Liver (tissue), 9 donors: ENCODE results near the gene NDUFA8. TPM values are rescaled to one million over a fixed set of nuclear protein-coding genes. Genes with fewer than 3 reads are reported as not detected.

ENCODE experiments used
- DNase-seq: peaks from one replicate; pipeline ENCODE4 v3.0.0-alpha.2; 2017; ENCODE audit warnings: low spot score
- H3K27ac ChIP-seq, 2 donors: one replicate each; pipeline ENCODE4 v1.7.0; 2013; ENCODE audit warnings: inconsistent platforms in 2 of 2, low read length in 2 of 2, control low read depth in 1 of 2, low read depth in 1 of 2, mild to moderate bottlenecking in 1 of 2
- H3K27me3 ChIP-seq, 4 donors: one replicate each; pipeline versions ENCODE4 v1.6.1 to v1.7.0; 2013; ENCODE audit warnings: low read length in 3 of 4, inconsistent platforms in 1 of 4, mild to moderate bottlenecking in 1 of 4, moderate library complexity in 1 of 4; ENCODE audit not compliant: control insufficient read depth in 4 of 4, insufficient read depth in 4 of 4
- H3K36me3 ChIP-seq, 4 donors: one replicate each; pipeline versions ENCODE4 v1.6.1 to v1.7.0; 2013; ENCODE audit warnings: low read length in 3 of 4, mild to moderate bottlenecking in 3 of 4, low read depth in 1 of 4, moderate library complexity in 1 of 4; ENCODE audit not compliant: control insufficient read depth in 4 of 4, insufficient read depth in 3 of 4
- H3K4me1 ChIP-seq, 4 donors: one replicate each; pipeline versions ENCODE4 v1.6.1 to v1.7.0; 2013; ENCODE audit warnings: low read length in 3 of 4, mild to moderate bottlenecking in 3 of 4, moderate library complexity in 1 of 4; ENCODE audit not compliant: control insufficient read depth in 4 of 4, insufficient read depth in 4 of 4
- H3K4me3 ChIP-seq, 3 donors: one replicate each; pipeline versions ENCODE4 v1.6.1 to v1.7.0; 2013; ENCODE audit warnings: low read length in 3 of 3, control low read depth in 1 of 3, low read depth in 1 of 3, mild to moderate bottlenecking in 1 of 3
- H3K9ac ChIP-seq, 2 donors: one replicate each; pipeline ENCODE4 v1.7.0; 2013; ENCODE audit warnings: low read length in 2 of 2, mild to moderate bottlenecking in 2 of 2, moderate library complexity in 2 of 2, control low read depth in 1 of 2, low read depth in 1 of 2
- H3K9me3 ChIP-seq, 4 donors: one replicate each; pipeline versions ENCODE4 v1.6.1 to v1.7.0; 2013; ENCODE audit warnings: low read length in 3 of 4; ENCODE audit not compliant: control insufficient read depth in 4 of 4
- ATF3 ChIP-seq: IDR thresholded peaks from 2 replicates; pipeline ENCODE4 v1.6.1; 2016; ENCODE audit warnings: antibody characterized with exemption
- EGR1 ChIP-seq, 2 donors: IDR thresholded peaks; 2 replicates each; pipeline ENCODE4 v1.6.1; 2016 to 2018; ENCODE audit warnings: antibody characterized with exemption in 2 of 2, low read depth in 2 of 2
- FOXA1 ChIP-seq: IDR thresholded peaks from 2 replicates; pipeline ENCODE4 v1.6.1; 2016; ENCODE audit warnings: antibody characterized with exemption
- GABPA ChIP-seq, 2 donors: IDR thresholded peaks in 1 of 2; conservative IDR thresholded peaks in 1 of 2; 2 replicates each; pipeline ENCODE4 v1.6.1; 2016; ENCODE audit warnings: antibody characterized with exemption in 2 of 2, mild to moderate bottlenecking in 1 of 2, moderate library complexity in 1 of 2
- HNF4A ChIP-seq, 2 donors: conservative IDR thresholded peaks; 2 replicates each; pipeline ENCODE4 v1.6.1; 2016; ENCODE audit warnings: antibody characterized with exemption in 2 of 2, mild to moderate bottlenecking in 2 of 2
- RAD21 ChIP-seq, 2 donors: IDR thresholded peaks; 2 replicates each; pipeline ENCODE4 v1.6.1; 2016; ENCODE audit warnings: antibody characterized with exemption in 2 of 2, mild to moderate bottlenecking in 2 of 2
- REST ChIP-seq: IDR thresholded peaks from 2 replicates; pipeline ENCODE4 v1.6.1; 2016; ENCODE audit warnings: antibody characterized with exemption, mild to moderate bottlenecking
- RXRA ChIP-seq, 2 donors: IDR thresholded peaks; 2 replicates each; pipeline ENCODE4 v1.6.1; 2017 to 2018; ENCODE audit warnings: antibody characterized with exemption in 2 of 2, mild to moderate bottlenecking in 1 of 2
- SP1 ChIP-seq: IDR thresholded peaks from 2 replicates; pipeline ENCODE4 v1.6.1; 2018; ENCODE audit warnings: antibody characterized with exemption, mild to moderate bottlenecking
- TAF1 ChIP-seq: conservative IDR thresholded peaks from 2 replicates; pipeline ENCODE4 v1.6.1; 2016; ENCODE audit warnings: antibody characterized with exemption, mild to moderate bottlenecking
- YY1 ChIP-seq: IDR thresholded peaks from 2 replicates; pipeline ENCODE4 v1.6.1; 2016; ENCODE audit warnings: antibody characterized with exemption, mild to moderate bottlenecking
- WGBS: extraction: QIAGEN DNeasy Blood & Tissue Kit; methylation state at CpG from one replicate; pipeline ENCODE4 v1.1.7; 2013; 5-methylcytosine and 5-hydroxymethylcytosine counted together
- polyA plus RNA-seq, 2 donors: library from polyadenylated mRNA; stranded (reverse) in 1 of 2; unstranded in 1 of 2; fragments of 200-250 nt in 1 of 2; fragments of >200 nt in 1 of 2; fragmentation: Nextera tagmentation in 1 of 2; extraction: Ambion mirVana in 1 of 2; gene quantifications; one replicate each; pipeline versions ENCODE4 v1.2.1 to v1.2.3, GENCODE V29; 2013 to 2015
- total RNA-seq, 2 donors: library from RNA; depleted of rRNA; stranded (reverse); fragments of >200 nt; gene quantifications; one replicate each; pipeline ENCODE4 v1.2.3, GENCODE V29; 2014
- TF ChIP-seq, protein P1 (sequence below): fragments of 150-350 bp; IDR thresholded peaks from 2 replicates; pipeline ENCODE4 v1.5.1; 2017; ENCODE audit warnings: improper control_type of control experiment, low read depth, low read length; ENCODE audit not compliant: missing input control
- TF ChIP-seq, protein P2 (sequence below): IDR thresholded peaks from 2 replicates; pipeline ENCODE4 v1.6.1; 2016; ENCODE audit warnings: antibody characterized with exemption
- donor health status: healthy.
- donor health status: healthy.
- donor health status: healthy.
- donor health status: healthy.
- donor health status: healthy.

NDUFA8 gene
- total and polyA plus RNA-seq, 4 donors = 24.9 to 51.9 (median 38.8) TPM

- 74% methylated on average over 2 of the region's 2 CpGs for WGBS
- Histone ChIP-seq H3K4me3 (no peak overlapping the region), H3K36me3 (no peaks in the 10 kb centered on the region)
Observed at GRCh38 chr9:122106576-122106975, 53.0 kb downstream of the NDUFA8 start.

More at GRCh38 chr9:122106576-122106975, 53.0 kb downstream of the NDUFA8 start:
- H3K27ac ChIP-seq = no peak overlapping the region
- DNase-seq = no peak
- TF ChIP-seq, protein P1, sequence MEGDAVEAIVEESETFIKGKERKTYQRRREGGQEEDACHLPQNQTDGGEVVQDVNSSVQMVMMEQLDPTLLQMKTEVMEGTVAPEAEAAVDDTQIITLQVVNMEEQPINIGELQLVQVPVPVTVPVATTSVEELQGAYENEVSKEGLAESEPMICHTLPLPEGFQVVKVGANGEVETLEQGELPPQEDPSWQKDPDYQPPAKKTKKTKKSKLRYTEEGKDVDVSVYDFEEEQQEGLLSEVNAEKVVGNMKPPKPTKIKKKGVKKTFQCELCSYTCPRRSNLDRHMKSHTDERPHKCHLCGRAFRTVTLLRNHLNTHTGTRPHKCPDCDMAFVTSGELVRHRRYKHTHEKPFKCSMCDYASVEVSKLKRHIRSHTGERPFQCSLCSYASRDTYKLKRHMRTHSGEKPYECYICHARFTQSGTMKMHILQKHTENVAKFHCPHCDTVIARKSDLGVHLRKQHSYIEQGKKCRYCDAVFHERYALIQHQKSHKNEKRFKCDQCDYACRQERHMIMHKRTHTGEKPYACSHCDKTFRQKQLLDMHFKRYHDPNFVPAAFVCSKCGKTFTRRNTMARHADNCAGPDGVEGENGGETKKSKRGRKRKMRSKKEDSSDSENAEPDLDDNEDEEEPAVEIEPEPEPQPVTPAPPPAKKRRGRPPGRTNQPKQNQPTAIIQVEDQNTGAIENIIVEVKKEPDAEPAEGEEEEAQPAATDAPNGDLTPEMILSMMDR = no peak
- TF ChIP-seq, protein P2, sequence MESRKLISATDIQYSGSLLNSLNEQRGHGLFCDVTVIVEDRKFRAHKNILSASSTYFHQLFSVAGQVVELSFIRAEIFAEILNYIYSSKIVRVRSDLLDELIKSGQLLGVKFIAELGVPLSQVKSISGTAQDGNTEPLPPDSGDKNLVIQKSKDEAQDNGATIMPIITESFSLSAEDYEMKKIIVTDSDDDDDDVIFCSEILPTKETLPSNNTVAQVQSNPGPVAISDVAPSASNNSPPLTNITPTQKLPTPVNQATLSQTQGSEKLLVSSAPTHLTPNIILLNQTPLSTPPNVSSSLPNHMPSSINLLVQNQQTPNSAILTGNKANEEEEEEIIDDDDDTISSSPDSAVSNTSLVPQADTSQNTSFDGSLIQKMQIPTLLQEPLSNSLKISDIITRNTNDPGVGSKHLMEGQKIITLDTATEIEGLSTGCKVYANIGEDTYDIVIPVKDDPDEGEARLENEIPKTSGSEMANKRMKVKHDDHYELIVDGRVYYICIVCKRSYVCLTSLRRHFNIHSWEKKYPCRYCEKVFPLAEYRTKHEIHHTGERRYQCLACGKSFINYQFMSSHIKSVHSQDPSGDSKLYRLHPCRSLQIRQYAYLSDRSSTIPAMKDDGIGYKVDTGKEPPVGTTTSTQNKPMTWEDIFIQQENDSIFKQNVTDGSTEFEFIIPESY = no peak
- TF ChIP-seq REST (no peak), ATF3 (no peak), SP1 (no peak), TAF1 (no peak), RAD21 (IDR thresholded peaks at IDR 0.05) (no peak), EGR1 (IDR thresholded peaks at IDR 0.05; ENCODE audit: low read depth in 2 of 2) (no peak), YY1 (no peak), FOXA1 (no peak), HNF4A (conservative IDR thresholded peaks at IDR 0.05) (no peak), GABPA (IDR thresholded peaks at IDR 0.05 in 1 of 2, conservative IDR thresholded peaks at IDR 0.05 in 1 of 2) (no peak), RXRA (IDR thresholded peaks at IDR 0.05) (no peak)
- peaks cover 0 to 7% (median 0%) of the 10 kb centered on the region in 4 donors for H3K9me3 ChIP-seq
- no peaks in the 10 kb centered on the region for H3K27me3 ChIP-seq
- no peak overlapping the region for H3K9ac ChIP-seq
- H3K4me1 ChIP-seq = no peaks in the 10 kb centered on the region
